Vagina (tissue), 2 donors: ENCODE measurements around the gene CCDC63. TPM values are rescaled to one million over a fixed set of nuclear protein-coding genes. Genes with fewer than 3 reads are reported as not detected.

ENCODE experiments used
- DNase-seq, 2 donors: peaks; one replicate each; pipeline ENCODE4 v3.0.0-alpha.2; 2017; ENCODE audit errors: extremely low spot score in 2 of 2
- H3K27ac ChIP-seq: fragments of 200-600 bp; sonication (generic); one replicate; pipeline ENCODE4 v1.5.1; 2019
- H3K27me3 ChIP-seq: fragments of 200-600 bp; sonication (generic); one replicate; pipeline ENCODE4 v1.5.1; 2019
- H3K36me3 ChIP-seq, 2 donors: fragments of 200-600 bp; sonication (generic); one replicate each; pipeline ENCODE4 v1.5.1; 2017 to 2019
- H3K4me1 ChIP-seq: fragments of 200-600 bp; sonication (generic); one replicate; pipeline ENCODE4 v1.5.1; 2019
- H3K4me3 ChIP-seq, 2 donors: fragments of 200-600 bp; sonication (generic); 1 replicate in 1 of 2; 2 replicates in 1 of 2; pipeline ENCODE4 v1.5.1; 2016 to 2019
- H3K9me3 ChIP-seq: fragments of 200-600 bp; sonication (generic); one replicate; pipeline ENCODE4 v1.5.1; 2019
- CTCF ChIP-seq, 3 experiments: fragments of 450-650 bp in 2 of 3; fragments of 200-600 bp in 1 of 3; sonication (generic) in 1 of 3; IDR thresholded peaks; one replicate each; pipeline ENCODE4 v1.5.1; 2017 to 2019; ENCODE audit warnings: antibody characterized with exemption in 3 of 3, mild to moderate bottlenecking in 2 of 3, moderate library complexity in 2 of 3
- POLR2A ChIP-seq, 2 donors: fragments of 450-650 bp; IDR thresholded peaks; one replicate each; pipeline ENCODE4 v1.6.1; 2017; ENCODE audit warnings: antibody characterized with exemption in 2 of 2, mild to moderate bottlenecking in 2 of 2, moderate library complexity in 2 of 2
- POLR2AphosphoS5 ChIP-seq, 2 donors: sonication (generic); formaldehyde crosslinking; IDR thresholded peaks; one replicate each; pipeline ENCODE4 v1.9.0; 2017; ENCODE audit warnings: antibody characterized with exemption in 2 of 2, mild to moderate bottlenecking in 2 of 2, low read depth in 1 of 2; ENCODE audit not compliant: insufficient read depth in 1 of 2
- intact Hi-C: fragments of 100-400 bp; cut with DNase I; formaldehyde crosslinking; loops from one replicate; pipeline ENCODE4 v1.15.1; 2023
- total RNA-seq: library from RNA; depleted of rRNA; stranded (reverse); fragments of >200 nt; gene quantifications from one replicate; pipeline ENCODE4 v1.2.3, GENCODE V29; 2016

Gene CCDC63
- total RNA-seq = not detected

- H3K4me3 ChIP-seq = peak within 1 kb of the TSS; percentile 20 to 44
- H3K9me3 ChIP-seq = no peaks in the 10 kb centered on the region
- intact Hi-C loops = no loop called here
- H3K36me3 ChIP-seq = no peaks in the 10 kb centered on the region
- TF ChIP-seq POLR2A (IDR thresholded peaks at IDR 0.05) = no peak
- no peak for TF ChIP-seq CTCF (IDR thresholded peaks at IDR 0.05)
- no peak for TF ChIP-seq POLR2AphosphoS5 (IDR thresholded peaks at IDR 0.05; ENCODE audit: insufficient read depth in 1 of 2, low read depth in 1 of 2)
- no peak for DNase-seq
- H3K27me3 ChIP-seq = no peaks in the 10 kb centered on the region
- H3K4me1 ChIP-seq = peaks cover 7% of the 10 kb centered on the region
- no peak within 1 kb of the TSS for H3K27ac ChIP-seq
Measured at GRCh38 chr12:110846615-110847566, at the start of gene CCDC63. Gene CCDC63, plus strand, starts transcription at chr12:110846987. Its CDS starts 5,968 bp downstream, at chr12:110852955.

GRCh38 chr12:110798461-110798860, 48.3 kb upstream of the CCDC63 start:
- no peaks in the 10 kb centered on the region for H3K27me3 ChIP-seq
- no peak for DNase-seq
- H3K4me3 ChIP-seq = no peak overlapping the region
- no peak overlapping the region for H3K27ac ChIP-seq
- H3K9me3 ChIP-seq = no peaks in the 10 kb centered on the region
- intact Hi-C loops = no loop called here
- no peaks in the 10 kb centered on the region for H3K36me3 ChIP-seq
- H3K4me1 ChIP-seq = peaks cover 11% of the 10 kb centered on the region
- TF ChIP-seq POLR2AphosphoS5 (IDR thresholded peaks at IDR 0.05; ENCODE audit: insufficient read depth in 1 of 2, low read depth in 1 of 2) (no peak), CTCF (IDR thresholded peaks at IDR 0.05) (no peak), POLR2A (IDR thresholded peaks at IDR 0.05) (no peak)

GRCh38 chr12:110802489-110802888, 44.3 kb upstream of the CCDC63 start:
- intact Hi-C loops = no loop called here

GRCh38 chr12:110804406-110804805, 42.4 kb upstream of the CCDC63 start:
- Histone ChIP-seq H3K4me1 (no peaks in the 10 kb centered on the region), H3K27me3 (no peaks in the 10 kb centered on the region), H3K27ac (no peak overlapping the region), H3K4me3 (no peak overlapping the region), H3K36me3 (no peaks in the 10 kb centered on the region), H3K9me3 (no peaks in the 10 kb centered on the region)
- no peak for TF ChIP-seq POLR2A (IDR thresholded peaks at IDR 0.05)
- TF ChIP-seq CTCF (IDR thresholded peaks at IDR 0.05) = no peak
- TF ChIP-seq POLR2AphosphoS5 (IDR thresholded peaks at IDR 0.05; ENCODE audit: insufficient read depth in 1 of 2, low read depth in 1 of 2) = no peak
- intact Hi-C loops = no loop called here
- no peak for DNase-seq

More at GRCh38 chr12:110802489-110802888, 44.3 kb upstream of the CCDC63 start:
- Histone ChIP-seq H3K4me3 (no peak overlapping the region), H3K9me3 (no peaks in the 10 kb centered on the region), H3K27me3 (no peaks in the 10 kb centered on the region), H3K27ac (no peak overlapping the region), H3K36me3 (no peaks in the 10 kb centered on the region), H3K4me1 (no peaks in the 10 kb centered on the region)
- TF ChIP-seq CTCF (IDR thresholded peaks at IDR 0.05) (no peak), POLR2A (IDR thresholded peaks at IDR 0.05) (no peak), POLR2AphosphoS5 (IDR thresholded peaks at IDR 0.05; ENCODE audit: insufficient read depth in 1 of 2, low read depth in 1 of 2) (no peak)
- DNase-seq = no peak

- no peak overlapping the region for H3K27ac ChIP-seq
- intact Hi-C loops = no loop called here
- H3K4me3 ChIP-seq = no peak overlapping the region
Measured at GRCh38 chr12:110807640-110808039, 39.1 kb upstream of the CCDC63 start.

More at GRCh38 chr12:110807640-110808039, 39.1 kb upstream of the CCDC63 start:
- no peaks in the 10 kb centered on the region for H3K36me3 ChIP-seq
- H3K4me1 ChIP-seq = no peaks in the 10 kb centered on the region
- H3K27me3 ChIP-seq = no peaks in the 10 kb centered on the region
- DNase-seq = no peak
- TF ChIP-seq POLR2A (IDR thresholded peaks at IDR 0.05) (no peak), POLR2AphosphoS5 (IDR thresholded peaks at IDR 0.05; ENCODE audit: insufficient read depth in 1 of 2, low read depth in 1 of 2) (no peak), CTCF (IDR thresholded peaks at IDR 0.05) (no peak)
- H3K9me3 ChIP-seq = no peaks in the 10 kb centered on the region
